Measurements from ENCODE around the gene CD81. TPM values are rescaled to one million over a fixed set of nuclear protein-coding genes. Genes with fewer than 3 reads are reported as not detected.

The CD81 gene
- total RNA-seq, 1 donor from 2014 or later = 350 TPM

DNA sequence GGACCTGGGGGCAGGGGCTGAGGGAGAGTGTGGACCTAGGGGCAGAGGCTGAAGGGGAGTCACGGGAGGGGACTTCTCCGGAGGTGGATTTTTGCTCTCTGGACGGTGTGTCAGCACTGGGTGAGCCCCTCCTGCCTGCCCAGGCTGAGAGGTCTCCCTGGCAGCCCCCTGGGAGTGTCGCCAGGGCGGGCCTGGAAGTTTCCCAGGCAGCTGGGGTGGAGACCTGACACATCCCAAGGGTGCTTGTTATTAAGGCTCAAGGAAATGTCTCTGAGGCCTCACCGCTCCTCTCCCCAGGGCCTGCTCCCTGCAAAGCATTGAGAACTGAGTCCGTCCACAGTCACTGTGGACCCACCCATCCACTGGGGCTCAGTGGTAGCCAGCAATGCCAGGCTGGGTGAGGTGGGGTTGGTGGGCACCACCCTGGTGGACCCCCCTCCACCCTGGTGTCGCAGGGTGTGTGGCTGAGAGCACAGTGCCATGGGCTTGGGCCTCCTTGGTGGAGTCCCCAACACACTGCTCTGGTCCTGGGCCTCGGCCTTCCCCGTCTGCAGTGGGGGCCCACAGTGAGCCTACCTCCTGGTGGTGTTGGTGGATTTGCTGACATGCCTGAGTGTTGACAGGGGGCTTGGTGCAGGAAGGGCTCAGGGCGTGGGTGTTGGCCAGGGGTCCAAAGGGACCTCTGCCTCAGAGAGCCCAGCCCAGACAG, 2.5 kb downstream of the CD81 start:
- H3K27me3 Mint-ChIP-seq = no peaks in the 10 kb centered on the region
- TF ChIP-seq CTCF (conservative IDR thresholded peaks at IDR 0.05) = no peak
- peak overlapping the region; percentile 67 for H3K4me3 Mint-ChIP-seq
- no peaks in the 10 kb centered on the region for H3K36me3 Mint-ChIP-seq
- DNase-seq (ENCODE audit: extremely low spot score, unreplicated experiment) = no peak
- no peaks in the 10 kb centered on the region for H3K9me3 Mint-ChIP-seq
- peaks cover 10% of the 10 kb centered on the region for H3K4me1 Mint-ChIP-seq (ENCODE audit: unreplicated experiment)
- H3K27ac Mint-ChIP-seq = peak overlapping the region; percentile 65

- peak overlapping the region; percentile 67 for H3K4me3 Mint-ChIP-seq
Observed at GRCh38 chr11:2380396-2380795, 3.3 kb downstream of the CD81 start.

DNA sequence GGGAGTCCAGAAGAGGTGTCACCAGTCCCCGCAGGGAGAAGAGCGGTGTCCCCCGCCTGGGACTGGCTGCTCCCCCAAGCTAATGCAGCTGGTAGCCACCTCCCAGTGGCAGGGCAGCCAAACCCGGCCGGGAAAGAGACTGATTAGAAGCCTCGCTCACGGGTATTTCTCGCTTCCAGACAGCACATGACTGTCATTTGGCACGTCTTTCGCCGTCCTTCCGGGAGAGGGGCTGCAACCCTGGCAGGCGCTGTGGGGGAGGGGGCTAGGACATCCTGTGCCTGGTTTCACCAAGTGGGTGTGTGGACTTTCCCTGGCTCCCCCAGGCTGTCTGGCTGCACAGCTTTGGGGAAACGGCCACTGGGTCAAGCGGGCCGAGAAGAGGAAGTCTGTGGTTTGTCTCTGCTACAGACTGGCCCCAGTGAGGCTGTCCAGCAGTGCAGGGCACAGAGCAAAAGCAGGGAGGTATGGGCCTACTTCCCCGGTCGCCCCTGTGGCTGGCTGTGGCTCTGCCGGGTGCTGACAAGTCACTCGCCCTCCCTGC, 3.8 kb downstream of the CD81 start:
- Mint-ChIP-seq H3K4me3 (no peak overlapping the region), H3K36me3 (no peaks in the 10 kb centered on the region), H3K4me1 (ENCODE audit: unreplicated experiment) (peaks cover 12% of the 10 kb centered on the region), H3K9me3 (no peaks in the 10 kb centered on the region), H3K27ac (no peak overlapping the region), H3K27me3 (no peaks in the 10 kb centered on the region)
- no peak for DNase-seq (ENCODE audit: extremely low spot score, unreplicated experiment)
- no peak for TF ChIP-seq CTCF (conservative IDR thresholded peaks at IDR 0.05)

More at GRCh38 chr11:2380396-2380795, 3.3 kb downstream of the CD81 start:
- Mint-ChIP-seq H3K4me1 (ENCODE audit: unreplicated experiment) (peaks cover 10% of the 10 kb centered on the region), H3K9me3 (no peaks in the 10 kb centered on the region), H3K27ac (no peak overlapping the region), H3K36me3 (no peaks in the 10 kb centered on the region), H3K27me3 (no peaks in the 10 kb centered on the region)
- DNase-seq (ENCODE audit: extremely low spot score, unreplicated experiment) = no peak
- no peak for TF ChIP-seq CTCF (conservative IDR thresholded peaks at IDR 0.05)

DNA sequence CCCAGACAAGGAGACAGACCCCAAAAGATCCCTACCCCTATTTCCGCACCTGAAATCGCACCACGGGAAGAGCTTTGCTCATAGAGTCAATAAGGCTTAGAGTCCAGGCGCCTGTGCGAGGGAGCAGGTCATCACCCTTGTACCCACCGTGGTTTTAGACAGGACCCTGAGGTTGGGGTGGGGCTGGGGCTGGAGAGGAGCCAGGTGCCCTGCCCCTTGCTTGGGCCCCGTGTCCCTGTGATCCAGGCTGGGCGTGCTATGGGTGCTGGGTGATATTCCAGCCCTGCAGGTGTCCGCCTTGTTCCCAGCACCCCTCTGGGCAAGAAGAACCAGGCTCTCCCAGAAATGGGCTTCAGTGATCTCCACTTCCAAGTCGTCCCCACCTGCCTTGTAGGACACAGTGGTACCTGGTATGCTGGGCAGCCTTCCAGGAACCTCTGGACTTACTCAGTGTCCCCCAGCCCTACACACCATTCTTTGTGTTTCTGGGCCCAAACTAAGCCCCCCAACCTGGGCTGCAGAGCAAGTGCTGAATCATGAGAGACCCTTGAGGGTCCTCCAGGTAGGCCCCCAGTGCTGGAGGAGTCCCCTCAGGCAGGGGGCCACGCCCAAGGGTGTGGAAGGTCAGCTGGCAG, 4.5 kb downstream of the CD81 start:
- DNase-seq (ENCODE audit: extremely low spot score, unreplicated experiment) = no peak
- peaks cover 16% of the 10 kb centered on the region for H3K4me1 Mint-ChIP-seq (ENCODE audit: unreplicated experiment)
- peak overlapping the region; percentile 69 for H3K4me3 Mint-ChIP-seq
- H3K27me3 Mint-ChIP-seq = no peaks in the 10 kb centered on the region
- no peak overlapping the region for H3K27ac Mint-ChIP-seq
- H3K9me3 Mint-ChIP-seq = no peaks in the 10 kb centered on the region
- no peaks in the 10 kb centered on the region for H3K36me3 Mint-ChIP-seq
- TF ChIP-seq CTCF (conservative IDR thresholded peaks at IDR 0.05) = no peak

DNA sequence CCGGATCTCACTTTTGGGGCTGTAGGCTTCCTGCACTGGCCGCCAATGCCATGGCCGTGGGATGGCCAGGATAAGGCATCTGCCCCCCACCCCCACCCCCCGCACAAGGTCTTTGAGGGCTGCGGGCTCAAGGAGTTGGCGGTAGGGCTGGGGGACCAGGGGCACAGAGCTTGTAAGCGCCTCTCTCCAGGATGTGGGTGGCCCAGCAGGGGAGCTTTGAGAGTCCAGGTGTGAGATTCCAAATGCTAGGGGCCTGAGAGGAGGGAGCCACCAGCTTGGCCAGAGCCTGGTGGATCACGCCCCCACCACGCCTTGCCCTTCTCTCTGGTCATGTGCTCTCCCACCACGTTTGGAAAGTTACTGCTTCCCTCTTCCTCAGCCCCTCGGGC, 5.0 kb downstream of the CD81 start:
- H3K27me3 Mint-ChIP-seq = no peaks in the 10 kb centered on the region
- H3K4me1 Mint-ChIP-seq (ENCODE audit: unreplicated experiment) = peaks cover 16% of the 10 kb centered on the region
- H3K4me3 Mint-ChIP-seq = no peak overlapping the region
- no peaks in the 10 kb centered on the region for H3K9me3 Mint-ChIP-seq
- no peaks in the 10 kb centered on the region for H3K36me3 Mint-ChIP-seq
- no peak overlapping the region for H3K27ac Mint-ChIP-seq
- no peak for DNase-seq (ENCODE audit: extremely low spot score, unreplicated experiment)
- no peak for TF ChIP-seq CTCF (conservative IDR thresholded peaks at IDR 0.05)

Data from type B pancreatic cell (in vitro differentiated cells).